Activated CD4-positive, CD25-positive, alpha-beta regulatory T cell treated with anti-CD3 and anti-CD28 coated beads, Interleukin-2, amount 50 U/mL, for 16 hours (primary cell): Measurements from ENCODE around the gene SLC10A7.

ENCODE experiments used
- DNase-seq: peaks from one replicate; pipeline ENCODE4 v3.0.0-alpha.2; 2020; ENCODE audit warnings: low read depth, low spot score

SLC10A7 gene

GRCh38 chr4:146311238-146311970, 210.3 kb downstream of the SLC10A7 start:
- DNase-seq = no peak

- no peak for DNase-seq
Observed at GRCh38 chr4:146310319-146311021, 211.3 kb downstream of the SLC10A7 start.

GRCh38 chr4:146308951-146309350, 212.8 kb downstream of the SLC10A7 start:
- DNase-seq = no peak

- no peak for DNase-seq
Observed at GRCh38 chr4:146302822-146303221, 218.9 kb downstream of the SLC10A7 start.

- no peak for DNase-seq
Observed at GRCh38 chr4:146299607-146300006, 222.1 kb downstream of the SLC10A7 start.

- DNase-seq = no peak
Observed at GRCh38 chr4:146294776-146295175, 227.0 kb downstream of the SLC10A7 start.

- DNase-seq = no peak
Observed at GRCh38 chr4:146292508-146292907, 229.2 kb downstream of the SLC10A7 start.

GRCh38 chr4:146291313-146291712, 230.4 kb downstream of the SLC10A7 start:
- no peak for DNase-seq

- no peak for DNase-seq
Observed at GRCh38 chr4:146288193-146288592, 233.5 kb downstream of the SLC10A7 start.

GRCh38 chr4:146285037-146285436, 236.7 kb downstream of the SLC10A7 start:
- DNase-seq = no peak

GRCh38 chr4:146283758-146284651, 237.7 kb downstream of the SLC10A7 start:
- no peak for DNase-seq

GRCh38 chr4:146282657-146283056, 239.1 kb downstream of the SLC10A7 start:
- no peak for DNase-seq

- DNase-seq = no peak
Observed at GRCh38 chr4:146278986-146279385, 242.8 kb downstream of the SLC10A7 start.

- DNase-seq = no peak
Observed at GRCh38 chr4:146275370-146275769, 246.4 kb downstream of the SLC10A7 start.

- DNase-seq = no peak
Observed at GRCh38 chr4:146274774-146275173, 247.0 kb downstream of the SLC10A7 start.

- DNase-seq = no peak
Observed at GRCh38 chr4:146273204-146273901, 248.4 kb downstream of the SLC10A7 start.

- no peak for DNase-seq
Observed at GRCh38 chr4:146271466-146271865, 250.3 kb downstream of the SLC10A7 start.

GRCh38 chr4:146269228-146269653, 252.5 kb downstream of the SLC10A7 start:
- no peak for DNase-seq

- no peak for DNase-seq
Observed at GRCh38 chr4:146267826-146268225, 253.9 kb downstream of the SLC10A7 start.

GRCh38 chr4:146265950-146266490, 255.7 kb downstream of the SLC10A7 start:
- no peak for DNase-seq

GRCh38 chr4:146263793-146264192, 257.9 kb downstream of the SLC10A7 start:
- no peak for DNase-seq
